Brain microvascular endothelial cell (primary cell): ENCODE results near the gene FREM2.

Experiments
- DNase-seq: peaks from one replicate; pipeline ENCODE4 v3.0.0-alpha.2; 2020
- H3K27ac ChIP-seq: fragments of 250-450 bp; sonication (Bioruptor Pico); 2 replicates; pipeline ENCODE4 v1.5.1; 2020; ENCODE audit warnings: mild to moderate bottlenecking, moderate library complexity
- H3K27me3 ChIP-seq: fragments of 250-450 bp; sonication (Bioruptor Pico); replicated peaks from 2 replicates; pipeline ENCODE4 v1.5.1; 2020; ENCODE audit warnings: mild to moderate bottlenecking
- H3K36me3 ChIP-seq: fragments of 250-450 bp; sonication (Bioruptor Pico); replicated peaks from 2 replicates; pipeline ENCODE4 v1.5.1; 2020; ENCODE audit warnings: mild to moderate bottlenecking
- H3K4me3 ChIP-seq: 2 replicates; pipeline ENCODE4 v1.5.1; 2011; ENCODE audit warnings: low read depth, mild to moderate bottlenecking, control low read depth, low read length, moderate library complexity
- in situ Hi-C: cut with HindIII; loops from 2 replicates; pipeline ENCODE4 v1.10.0; 2017; ENCODE audit warnings: low sequenced_read_pairs, low pct_ligation_motif_present
- TF ChIP-seq, protein P1 (sequence below): IDR thresholded peaks from 2 replicates; pipeline ENCODE4 v1.5.1; 2011; ENCODE audit warnings: low read depth, mild to moderate bottlenecking, moderate library complexity, low read length, control low read depth, inconsistent platforms; ENCODE audit errors: missing control alignments

FREM2 gene

DNA sequence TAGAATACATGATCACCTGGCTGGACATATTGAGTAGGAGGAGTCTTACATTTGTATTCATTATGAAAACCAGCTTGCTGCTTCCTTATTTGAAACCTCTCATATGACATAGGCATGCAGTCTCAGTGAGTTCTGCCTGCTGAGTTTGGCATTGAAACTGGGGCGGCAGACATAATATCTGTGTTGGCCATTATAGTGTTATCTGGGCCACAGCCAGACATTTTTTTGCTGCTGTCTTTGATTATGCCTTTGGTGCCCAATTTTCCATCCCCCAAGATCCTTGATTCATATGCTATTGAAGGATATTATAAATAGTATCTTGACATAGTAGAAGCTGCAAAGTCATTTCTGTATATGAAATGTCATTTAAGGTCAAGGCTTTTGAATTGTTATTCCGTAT lies 15.8 kb downstream of the FREM2 start:
- no peak overlapping the region for H3K27ac ChIP-seq
- H3K4me3 ChIP-seq, result no peak overlapping the region
- in situ Hi-C loops, result no loop called here
- TF ChIP-seq, protein P1, sequence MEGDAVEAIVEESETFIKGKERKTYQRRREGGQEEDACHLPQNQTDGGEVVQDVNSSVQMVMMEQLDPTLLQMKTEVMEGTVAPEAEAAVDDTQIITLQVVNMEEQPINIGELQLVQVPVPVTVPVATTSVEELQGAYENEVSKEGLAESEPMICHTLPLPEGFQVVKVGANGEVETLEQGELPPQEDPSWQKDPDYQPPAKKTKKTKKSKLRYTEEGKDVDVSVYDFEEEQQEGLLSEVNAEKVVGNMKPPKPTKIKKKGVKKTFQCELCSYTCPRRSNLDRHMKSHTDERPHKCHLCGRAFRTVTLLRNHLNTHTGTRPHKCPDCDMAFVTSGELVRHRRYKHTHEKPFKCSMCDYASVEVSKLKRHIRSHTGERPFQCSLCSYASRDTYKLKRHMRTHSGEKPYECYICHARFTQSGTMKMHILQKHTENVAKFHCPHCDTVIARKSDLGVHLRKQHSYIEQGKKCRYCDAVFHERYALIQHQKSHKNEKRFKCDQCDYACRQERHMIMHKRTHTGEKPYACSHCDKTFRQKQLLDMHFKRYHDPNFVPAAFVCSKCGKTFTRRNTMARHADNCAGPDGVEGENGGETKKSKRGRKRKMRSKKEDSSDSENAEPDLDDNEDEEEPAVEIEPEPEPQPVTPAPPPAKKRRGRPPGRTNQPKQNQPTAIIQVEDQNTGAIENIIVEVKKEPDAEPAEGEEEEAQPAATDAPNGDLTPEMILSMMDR, result no peak
- no peaks in the 10 kb centered on the region for H3K36me3 ChIP-seq
- no peak for DNase-seq
- no peaks in the 10 kb centered on the region for H3K27me3 ChIP-seq

DNA sequence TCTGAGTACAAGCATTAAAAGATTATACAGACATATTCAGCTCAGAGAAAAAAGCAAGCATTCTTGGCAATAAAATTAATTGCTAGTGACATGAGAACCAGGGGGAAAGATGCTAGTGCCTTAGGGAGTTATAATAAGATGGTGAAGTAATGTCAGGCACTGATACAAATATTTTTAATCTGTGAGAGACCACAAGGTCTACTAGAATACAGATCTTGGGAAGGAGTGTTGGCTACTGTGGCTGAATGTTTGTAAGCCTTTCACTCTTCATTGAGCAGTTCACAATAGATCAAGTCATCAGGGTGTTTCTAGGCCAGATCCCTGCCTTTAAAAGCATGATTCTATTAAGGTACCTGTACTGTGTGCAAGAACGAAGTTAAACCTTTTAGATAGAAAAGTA lies 16.4 kb downstream of the FREM2 start:
- Histone ChIP-seq H3K36me3 (no peaks in the 10 kb centered on the region), H3K27ac (no peak overlapping the region), H3K27me3 (no peaks in the 10 kb centered on the region), H3K4me3 (no peak overlapping the region)
- TF ChIP-seq, protein P1, result no peak
- in situ Hi-C loops, result no loop called here
- no peak for DNase-seq

DNA sequence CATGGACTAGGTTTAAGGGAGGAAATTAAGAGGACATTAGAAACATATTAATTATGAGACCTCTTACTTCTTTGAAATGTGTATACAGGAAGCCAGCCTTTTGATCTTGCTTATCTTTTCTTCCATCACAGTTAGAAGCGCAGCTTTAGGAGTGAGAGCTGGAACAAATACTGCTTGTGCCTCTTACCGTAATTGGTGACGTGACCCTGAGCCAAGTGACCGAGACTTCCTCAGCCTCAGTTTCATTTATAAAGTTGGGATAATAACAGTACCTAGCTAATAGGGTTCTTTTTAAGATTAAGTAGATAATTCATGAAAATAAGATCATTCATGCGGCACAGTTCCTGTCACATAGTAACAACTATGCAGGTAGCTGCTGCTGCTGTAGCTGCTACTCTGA lies 18.5 kb downstream of the FREM2 start:
- TF ChIP-seq, protein P1, result no peak
- Histone ChIP-seq H3K36me3 (no peaks in the 10 kb centered on the region), H3K27ac (no peak overlapping the region), H3K27me3 (no peaks in the 10 kb centered on the region), H3K4me3 (no peak overlapping the region)
- DNase-seq, result no peak
- in situ Hi-C loops, result no loop called here

DNA sequence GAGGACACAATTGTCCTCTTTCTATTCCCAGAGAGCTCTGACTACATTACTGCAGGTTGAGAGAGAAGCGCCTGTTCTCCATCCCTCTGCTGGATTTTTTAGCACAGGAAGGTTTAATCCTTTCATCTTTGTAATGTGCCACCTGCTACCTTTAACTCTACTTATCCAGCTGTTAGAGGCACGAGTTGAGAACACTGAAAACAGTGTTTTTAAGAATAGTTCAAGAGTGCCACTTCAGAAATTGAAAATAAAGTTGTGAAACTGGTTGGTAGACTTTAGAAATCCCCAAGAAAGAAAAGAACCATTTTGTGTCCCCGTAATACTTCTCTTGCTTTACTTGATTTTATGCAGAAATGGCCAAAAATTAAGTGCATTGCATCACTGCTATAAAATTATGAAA lies 20.6 kb downstream of the FREM2 start:
- TF ChIP-seq, protein P1, result no peak
- Histone ChIP-seq H3K27ac (no peak overlapping the region), H3K36me3 (no peaks in the 10 kb centered on the region), H3K4me3 (no peak overlapping the region), H3K27me3 (no peaks in the 10 kb centered on the region)
- in situ Hi-C loops, result no loop called here
- DNase-seq, result no peak

DNA sequence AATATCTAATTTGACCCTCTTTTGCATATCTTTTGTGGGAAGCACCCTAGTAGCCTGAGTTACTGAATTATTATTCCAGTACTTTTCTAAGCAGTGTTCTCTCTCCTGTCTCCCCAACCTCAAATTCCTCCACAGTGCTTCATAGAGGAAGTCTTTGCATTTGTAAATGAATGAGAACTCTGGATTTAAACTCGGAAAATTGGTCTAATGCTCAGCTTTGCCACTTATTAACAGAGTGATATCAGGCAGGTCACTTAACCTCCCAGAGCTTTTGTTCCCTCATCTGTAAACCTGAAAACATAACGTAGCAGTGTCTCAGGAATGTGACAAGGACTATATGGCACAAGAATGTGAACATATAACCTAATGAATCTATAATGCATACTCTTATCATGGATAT lies 26.2 kb downstream of the FREM2 start:
- TF ChIP-seq, protein P1, result no peak
- in situ Hi-C loops, result no loop called here

DNA sequence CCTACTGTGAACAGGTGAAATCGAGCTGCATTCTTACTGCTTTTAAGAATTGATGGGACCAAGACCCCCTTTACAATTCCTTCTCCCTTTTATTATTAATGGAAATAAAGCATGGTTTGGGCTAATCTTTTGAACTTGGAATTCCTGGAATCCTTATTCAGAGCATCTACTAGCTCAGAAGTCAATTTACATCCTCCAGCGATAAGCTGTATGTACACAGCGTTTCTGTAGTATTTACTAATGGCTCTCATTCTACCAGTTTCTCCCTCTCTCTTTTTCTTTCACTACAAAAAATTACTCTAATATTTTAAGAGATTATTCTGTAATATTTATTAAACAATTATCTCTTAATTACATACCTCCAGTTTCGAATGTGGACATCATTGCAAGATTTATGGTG lies 31.5 kb downstream of the FREM2 start:
- TF ChIP-seq, protein P1, result no peak
- no peaks in the 10 kb centered on the region for H3K27me3 ChIP-seq
- in situ Hi-C loops, result no loop called here
- no peak for DNase-seq
- H3K27ac ChIP-seq, result no peak overlapping the region
- no peaks in the 10 kb centered on the region for H3K36me3 ChIP-seq
- H3K4me3 ChIP-seq, result no peak overlapping the region

More for the DNA sequence above, 26.2 kb downstream of the FREM2 start:
- no peak overlapping the region for H3K27ac ChIP-seq
- DNase-seq, result no peak
- no peaks in the 10 kb centered on the region for H3K27me3 ChIP-seq
- H3K4me3 ChIP-seq, result no peak overlapping the region
- H3K36me3 ChIP-seq, result no peaks in the 10 kb centered on the region
